Measurements from ENCODE around the gene NOL11. TPM values are rescaled to one million over a fixed set of nuclear protein-coding genes. Genes with fewer than 3 reads are reported as not detected.

NOL11 gene
- total and polyA plus RNA-seq, 2 of the 4 experiments (the other 2 are of a cell fraction): 26.2 to 58.3 TPM

DNA sequence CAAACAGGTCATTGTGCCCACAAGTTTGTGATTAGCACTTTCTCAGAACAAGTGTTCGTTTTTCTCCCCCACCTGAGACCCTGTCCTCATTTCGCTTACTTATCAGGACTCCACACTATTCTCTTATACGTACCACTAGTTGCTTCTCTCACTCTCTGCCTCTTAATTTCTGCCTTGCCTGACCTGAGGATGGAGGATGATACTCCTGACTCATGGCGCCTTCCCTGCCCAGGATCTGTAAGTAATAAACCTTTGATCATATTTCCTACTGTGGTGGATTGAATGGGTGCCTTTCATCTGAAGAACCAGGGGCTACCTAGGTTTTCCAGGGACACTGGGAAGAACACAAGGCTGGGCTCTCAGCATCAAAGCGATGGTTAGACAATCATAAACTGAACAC lies 67.8 kb downstream of the NOL11 start:
- Histone ChIP-seq H3K18ac (ENCODE audit: low read depth, low read length) (no peak overlapping the region), H4K8ac (ENCODE audit: low read depth in 2 of 2, low read length in 2 of 2) (no peak overlapping the region), H3K4me1 (ENCODE audit: control insufficient read depth, insufficient read depth, low read length) (no peaks in the 10 kb centered on the region), H3K4ac (ENCODE audit: low read depth, low read length) (no peak overlapping the region), H2BK20ac (ENCODE audit: low read depth, low read length) (no peak overlapping the region), H3K27me3 (ENCODE audit: control insufficient read depth, insufficient read depth, low read length) (peaks cover 6% of the 10 kb centered on the region; the same call in 1 of the 2 replicates), H3K14ac (replicated peaks; ENCODE audit: low read depth, low read length) (no peak overlapping the region), H3K4me3 (ENCODE audit: insufficient read depth, low read depth, low read length) (no peak overlapping the region), H3K9me3 (ENCODE audit: control insufficient read depth, insufficient read depth, low read length) (peaks cover 2% of the 10 kb centered on the region; the same call in 1 of the 2 replicates), H3K23ac (ENCODE audit: low read depth, low read length) (no peak overlapping the region), H3K79me1 (ENCODE audit: low read depth in 1 of 2, low read length in 2 of 2) (no peaks in the 10 kb centered on the region), H3K56ac (ENCODE audit: extremely low read depth, insufficient read depth, low read length) (no peak overlapping the region), H4K5ac (ENCODE audit: low read depth, low read length) (no peak overlapping the region), H3K9ac (ENCODE audit: low read depth, low read length) (no peak overlapping the region), H2AK5ac (ENCODE audit: low read depth, low read length) (no peak overlapping the region), H4K91ac (ENCODE audit: insufficient read depth, low read depth, low read length) (no peak overlapping the region), H3K4me2 (ENCODE audit: low read depth, low read length) (no peak overlapping the region), H2BK15ac (ENCODE audit: low read depth, low read length) (no peak overlapping the region), H2BK5ac (ENCODE audit: low read depth, low read length, poor library complexity, severe bottlenecking) (no peak overlapping the region), H2AFZ (replicated peaks; ENCODE audit: low read length, poor library complexity) (no peak overlapping the region), H3K36me3 (ENCODE audit: control insufficient read depth, insufficient read depth, low read length) (no peaks in the 10 kb centered on the region), H4K20me1 (ENCODE audit: insufficient read depth, low read length) (no peaks in the 10 kb centered on the region), H2AK9ac (replicated peaks; ENCODE audit: low read depth, low read length, poor library complexity) (no peak overlapping the region), H2BK120ac (ENCODE audit: low read depth, low read length) (no peak overlapping the region), H3K9me1 (ENCODE audit: insufficient read depth, low read length) (no peaks in the 10 kb centered on the region), H3K27ac (ENCODE audit: insufficient read depth, low read length) (no peak overlapping the region)
- intact Hi-C loops (cut with micrococcal nuclease): no loop called here
- dilution Hi-C loops (cut with HindIII; ENCODE audit: low sequenced_read_pairs, unreplicated experiment): no loop called here
- DNase-seq: no peak
- WGBS, 2 experiments (ENCODE audit: extremely low coverage in 2 of 2, insufficient read length in 1 of 2): no CpG with 5 or more reads among the region's 5 CpGs
- in situ Hi-C loops (cut with MboI; ENCODE audit: low sequenced_read_pairs): no loop called here
- no TSS peak for BruUV-seq (replicated peaks)
- no peak for ATAC-seq (ENCODE audit: low read depth)
- TF ChIP-seq CHD1 (IDR thresholded peaks at IDR 0.05; ENCODE audit: low read depth, low read length): no peak
- TF ChIP-seq CEBPB (IDR thresholded peaks at IDR 0.05; ENCODE audit: low read depth, low read length): no peak
- POLR2A ChIA-PET (ENCODE audit: unreplicated experiment): no interaction called here
- CTCF ChIA-PET: no interaction called here

Small RNAs within 50 kb of the gene (microRNA-seq; reads per million reads assigned to microRNA genes)
- gene SNORA38B (ENCODE audit: insufficient read depth, insufficient read length): not detected

Small RNAs within 50 kb of the gene (small RNA-seq; reads per million reads assigned to genes)
- gene SNORA38B: 0.16 to 79.0 (median 4.0) reads per million in 5 experiments

Other genes starting within 250 kb of the NOL11 start
- 32.3 and 44.4 TPM in 2 replicates for gene BPTF, start 107.6 kb downstream of the NOL11 start, total RNA-seq (2012; rRNA removed)
- 35.7 and 36.7 TPM in 2 replicates for gene BPTF, start 107.6 kb downstream of the NOL11 start, polyA plus RNA-seq (2012; rRNA removed)